BE2C (cell line): ENCODE data around the gene HOXC9. TPM values are rescaled to one million over a fixed set of nuclear protein-coding genes. Genes with fewer than 3 reads are reported as not detected.

ENCODE experiments used
- DNase-seq: peaks from one replicate; pipeline ENCODE4 v3.0.0-alpha.2; 2020
- H3K27me3 ChIP-seq: fragments of 250-450 bp; sonication (Bioruptor Pico); 2 replicates; pipeline ENCODE4 v1.5.1; 2020; ENCODE audit warnings: mild to moderate bottlenecking
- H3K36me3 ChIP-seq: fragments of 250-450 bp; sonication (Bioruptor Pico); 2 replicates; pipeline ENCODE4 v1.5.1; 2020; ENCODE audit warnings: mild to moderate bottlenecking
- H3K4me1 ChIP-seq: fragments of 250-450 bp; sonication (Bioruptor Pico); 2 replicates; pipeline ENCODE4 v1.5.1; 2020
- H3K4me3 ChIP-seq: 2 replicates; pipeline ENCODE4 v1.5.1; 2011; ENCODE audit warnings: low read depth, low read length
- H3K9me3 ChIP-seq: fragments of 250-450 bp; sonication (Bioruptor Pico); 2 replicates; pipeline ENCODE4 v1.5.1; 2020
- CTCF ChIP-seq: IDR thresholded peaks from 2 replicates; pipeline ENCODE4 v1.5.1; 2012; ENCODE audit warnings: mild to moderate bottlenecking, low read depth, low read length
- polyA plus RNA-seq: library from polyadenylated mRNA; unstranded; fragments of >200 nt; gene quantifications from one replicate; pipeline ENCODE4 v1.2.1, GENCODE V29; 2012; ENCODE audit warnings: low read depth, missing spikeins; ENCODE audit not compliant: insufficient read length, insufficient read depth

The HOXC9 gene
- polyA plus RNA-seq: 33.9 TPM

GRCh38 chr12:54000116-54001114, at the start of gene HOXC9:
Gene HOXC9, plus strand, starts transcription at chr12:54000161. Its CDS starts 28 bp downstream, at chr12:54000189.
- H3K4me1 ChIP-seq: peaks cover 14% of the 10 kb centered on the region
- peak; percentile 55 for DNase-seq
- no peaks in the 10 kb centered on the region for H3K27me3 ChIP-seq
- H3K9me3 ChIP-seq: no peaks in the 10 kb centered on the region
- peak within 1 kb of the TSS; percentile 95 for H3K4me3 ChIP-seq
- no peaks in the 10 kb centered on the region for H3K36me3 ChIP-seq
- TF ChIP-seq CTCF: peak; percentile 8; the same call in 1 of the 2 replicates

- Histone ChIP-seq H3K36me3 (no peaks in the 10 kb centered on the region), H3K9me3 (no peaks in the 10 kb centered on the region), H3K4me1 (no peaks in the 10 kb centered on the region; the same call in 1 of the 2 replicates), H3K4me3 (no peak overlapping the region), H3K27me3 (peaks cover 100% of the 10 kb centered on the region)
- DNase-seq: no peak
- TF ChIP-seq CTCF: peak; percentile 14; the same call in 1 of the 2 replicates
Measured at GRCh38 chr12:53950437-53950773, 49.6 kb upstream of the HOXC9 start.

- Histone ChIP-seq H3K9me3 (no peaks in the 10 kb centered on the region), H3K4me1 (no peaks in the 10 kb centered on the region; the same call in 1 of the 2 replicates), H3K27me3 (peaks cover 100% of the 10 kb centered on the region), H3K36me3 (no peaks in the 10 kb centered on the region), H3K4me3 (no peak overlapping the region)
- TF ChIP-seq CTCF: no peak
- DNase-seq: no peak
Measured at GRCh38 chr12:53950789-53951576, 49.0 kb upstream of the HOXC9 start.

- Histone ChIP-seq H3K27me3 (peaks cover 100% of the 10 kb centered on the region), H3K4me3 (no peak overlapping the region), H3K4me1 (no peaks in the 10 kb centered on the region; the same call in 1 of the 2 replicates), H3K9me3 (no peaks in the 10 kb centered on the region), H3K36me3 (no peaks in the 10 kb centered on the region)
- TF ChIP-seq CTCF: no peak
- DNase-seq: no peak
Measured at GRCh38 chr12:53951577-53952334, 48.2 kb upstream of the HOXC9 start.

- H3K4me3 ChIP-seq: no peak overlapping the region
- no peaks in the 10 kb centered on the region; the same call in 1 of the 2 replicates for H3K4me1 ChIP-seq
- no peak for DNase-seq
- no peak; the same call in 1 of the 2 replicates for TF ChIP-seq CTCF
- H3K36me3 ChIP-seq: no peaks in the 10 kb centered on the region
- H3K27me3 ChIP-seq: peaks cover 100% of the 10 kb centered on the region
- no peaks in the 10 kb centered on the region for H3K9me3 ChIP-seq
Measured at GRCh38 chr12:53952335-53952694, 47.6 kb upstream of the HOXC9 start.
